Panc1 (cell line): Measurements from ENCODE around the gene IL22RA1. TPM values are rescaled to one million over a fixed set of nuclear protein-coding genes. Genes with fewer than 3 reads are reported as not detected.

Experiments
- ATAC-seq: fragments of 200-7000 bp; cut with Tn5 transposase; 2 replicates; pipeline ENCODE4 v1.9.1; 2020; ENCODE audit warnings: mild to moderate bottlenecking, moderate library complexity
- BruUV-seq: library from RNA; stranded (reverse); fragments of 400-500 nt; replicated peaks from 2 replicates; lab custom pipeline; 2021; lab: Mats Ljungman, UMichigan
- CTCF ChIA-PET: fragments of 300-600 bp; sonication (Branson Sonifier 250); formaldehyde crosslinking; loops from one replicate; lab custom pipeline; 2022; ENCODE audit warnings: antibody characterized with exemption; lab: Charles Lee
- POLR2A ChIA-PET: fragments of 300-600 bp; sonication (Branson Sonifier 250); formaldehyde crosslinking; loops from one replicate; lab custom pipeline; 2022; ENCODE audit warnings: antibody characterized with exemption; lab: Charles Lee
- DNase-seq: peaks from one replicate; pipeline ENCODE4 v3.0.0-alpha.2; 2010; ENCODE audit warnings: low read depth, low spot score
- H3K27ac ChIP-seq: 2 replicates; pipeline ENCODE4 v1.5.1; 2011; ENCODE audit warnings: mild to moderate bottlenecking, low read length, inconsistent platforms
- H3K27me3 ChIP-seq: fragments of 200-500 bp; sonication (Bioruptor generic); 2 replicates; pipeline ENCODE4 v1.6.0; 2014; ENCODE audit warnings: low read length, inconsistent platforms; ENCODE audit not compliant: control insufficient read depth, insufficient read depth
- H3K36me3 ChIP-seq: fragments of 200-500 bp; sonication (Bioruptor generic); 2 replicates; pipeline ENCODE4 v1.5.1; 2014; ENCODE audit warnings: inconsistent platforms, mild to moderate bottlenecking, low read length, moderate library complexity; ENCODE audit not compliant: control insufficient read depth, insufficient read depth
- H3K4me1 ChIP-seq: 2 replicates; pipeline ENCODE4 v1.5.1; 2011; ENCODE audit warnings: inconsistent platforms, mild to moderate bottlenecking, low read length, moderate library complexity; ENCODE audit not compliant: control insufficient read depth, insufficient read depth
- H3K4me3 ChIP-seq, 2 experiments: 2 replicates each; pipeline ENCODE4 v1.5.1; 2011 to 2012; ENCODE audit warnings: low read depth in 2 of 2, low read length in 2 of 2, mild to moderate bottlenecking in 2 of 2, inconsistent platforms in 1 of 2, moderate library complexity in 1 of 2
- H3K9me3 ChIP-seq: fragments of 200-500 bp; sonication (Bioruptor generic); 2 replicates; pipeline ENCODE4 v1.5.1; 2014; ENCODE audit warnings: low read depth, mild to moderate bottlenecking, inconsistent platforms, low read length, moderate library complexity; ENCODE audit not compliant: control insufficient read depth, insufficient read depth
- CTCF ChIP-seq: fragments of 450-650 bp; IDR thresholded peaks from 2 replicates; pipeline ENCODE4 v1.5.1; 2017; ENCODE audit warnings: mild to moderate bottlenecking
- POLR2AphosphoS5 ChIP-seq: IDR thresholded peaks from 2 replicates; pipeline ENCODE4 v1.6.1; 2012; ENCODE audit warnings: mild to moderate bottlenecking, low read depth, low read length, moderate library complexity
- REST ChIP-seq, 2 experiments: IDR thresholded peaks; 2 replicates each; pipeline ENCODE4 v1.6.1; 2011 to 2012; ENCODE audit warnings: low read depth in 2 of 2, control low read depth in 1 of 2, low read length in 1 of 2, mild to moderate bottlenecking in 1 of 2, moderate library complexity in 1 of 2; ENCODE audit not compliant: insufficient read depth in 1 of 2
- SIN3A ChIP-seq: IDR thresholded peaks from 2 replicates; pipeline ENCODE4 v1.6.1; 2012; ENCODE audit warnings: low read depth, mild to moderate bottlenecking, low read length, moderate library complexity, borderline replicate concordance; ENCODE audit not compliant: insufficient read depth
- TCF7L2 ChIP-seq: IDR thresholded peaks from 2 replicates; pipeline ENCODE4 v1.6.1; 2011; ENCODE audit warnings: mild to moderate bottlenecking, low read depth, low read length, inconsistent platforms
- in situ Hi-C: cut with HindIII; loops from 2 replicates; pipeline ENCODE4 v1.10.0; 2016; ENCODE audit warnings: low sequenced_read_pairs, low pct_unique_long_range_greater_than_20kb
- intact Hi-C: fragments of 100-400 bp; cut with micrococcal nuclease; formaldehyde crosslinking; loops from one replicate; pipeline ENCODE4 v1.10.0; 2022; ENCODE audit not compliant: unreplicated experiment
- total RNA-seq: library from RNA; stranded (reverse); gene quantifications from one replicate; pipeline ENCODE4 v1.2.1, GENCODE V29; 2021; ENCODE audit not compliant: unreplicated experiment

IL22RA1 gene
- total RNA-seq, 1 experiment from 2014 or later, result 1.1 TPM

- DNase-seq (no peak), ATAC-seq (no peak)
- intact Hi-C loops, result no loop called here
- CTCF ChIA-PET, result no interaction called here
- H3K27me3 ChIP-seq, result no peaks in the 10 kb centered on the region
- POLR2A ChIA-PET, result interaction anchor here (0.6 kb wide), 1 partner anchor 40 kb away, joined by 4 read pairs; no protein-coding TSS in a partner anchor
- H3K27ac ChIP-seq, result no peak overlapping the region
- TF ChIP-seq CTCF (peak; percentile 24; the same call in 1 of the 2 replicates), POLR2AphosphoS5 (no peak)
- in situ Hi-C loops, result no loop called here
- H3K36me3 ChIP-seq, result no peaks in the 10 kb centered on the region
- H3K4me1 ChIP-seq, result peaks cover under 1% of the 10 kb centered on the region; the same call in 1 of the 2 replicates
- no peaks in the 10 kb centered on the region for H3K9me3 ChIP-seq
- no TSS peak for BruUV-seq
- no peak overlapping the region for H3K4me3 ChIP-seq
Measured at GRCh38 chr1:24155011-24155782, 12.3 kb upstream of the IL22RA1 start.

GRCh38 chr1:24154215-24154614 lies 11.3 kb upstream of the IL22RA1 start:
- POLR2A ChIA-PET, result no interaction called here
- CTCF ChIA-PET, result interaction anchor here (0.6 kb wide), 1 partner anchor 13 kb away, joined by 5 read pairs; no protein-coding TSS in a partner anchor
- in situ Hi-C loops (no loop called here), intact Hi-C loops (no loop called here)
- no peaks in the 10 kb centered on the region for H3K27me3 ChIP-seq
- H3K4me1 ChIP-seq, result peaks cover 5% of the 10 kb centered on the region; the same call in 1 of the 2 replicates
- H3K9me3 ChIP-seq, result no peaks in the 10 kb centered on the region
- no peaks in the 10 kb centered on the region for H3K36me3 ChIP-seq
- H3K4me3 ChIP-seq, result no peak overlapping the region
- TF ChIP-seq CTCF, result no peak
- no peak for TF ChIP-seq TCF7L2
- no peak for TF ChIP-seq SIN3A
- no peak for TF ChIP-seq REST (IDR thresholded peaks at IDR 0.05; ENCODE audit: insufficient read depth in 1 of 2, low read depth in 2 of 2, low read length in 1 of 2)
- TF ChIP-seq POLR2AphosphoS5, result no peak
- no peak for DNase-seq
- no TSS peak for BruUV-seq
- no peak overlapping the region for H3K27ac ChIP-seq
- no peak for ATAC-seq
